Measurements from ENCODE around the gene STRN4.

Gene STRN4

DNA sequence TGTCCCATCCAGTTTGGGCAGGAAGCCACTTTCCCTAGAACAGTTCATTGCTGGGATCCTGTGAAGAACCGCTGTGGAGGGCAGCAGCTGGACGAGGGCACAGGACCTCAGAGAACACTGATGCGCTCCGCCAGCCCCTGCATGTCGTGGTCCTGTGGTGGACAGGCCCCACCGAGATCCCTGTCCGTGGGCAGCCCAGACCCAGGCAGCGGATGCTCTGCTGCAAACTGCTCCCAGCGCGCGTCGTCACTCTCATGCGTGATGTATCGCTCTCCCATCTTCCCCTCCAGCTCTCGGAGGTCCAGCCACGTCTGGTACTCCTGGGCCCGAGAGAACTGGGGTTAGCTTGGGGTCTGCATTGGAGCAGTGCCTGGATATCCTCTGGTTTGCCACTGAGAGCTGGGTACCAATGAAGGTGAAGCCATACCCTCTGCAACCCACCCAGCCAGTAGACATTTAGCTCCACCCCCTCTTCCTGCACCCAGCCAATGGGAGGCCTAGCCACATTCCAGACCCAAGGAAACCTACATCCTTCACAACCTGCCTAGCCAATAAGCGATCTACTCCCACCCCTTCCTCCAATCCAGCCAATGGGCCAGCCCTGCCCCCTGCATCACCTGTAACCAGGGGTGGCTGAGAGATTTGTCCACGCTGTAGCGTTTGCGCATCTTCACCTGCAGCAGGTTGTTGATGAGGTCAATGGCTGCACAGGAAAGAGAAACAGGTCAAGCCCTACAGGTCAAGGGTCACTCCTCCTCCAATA lies 71.7 kb downstream of the STRN4 start:
- TF ChIP-seq, protein P1, sequence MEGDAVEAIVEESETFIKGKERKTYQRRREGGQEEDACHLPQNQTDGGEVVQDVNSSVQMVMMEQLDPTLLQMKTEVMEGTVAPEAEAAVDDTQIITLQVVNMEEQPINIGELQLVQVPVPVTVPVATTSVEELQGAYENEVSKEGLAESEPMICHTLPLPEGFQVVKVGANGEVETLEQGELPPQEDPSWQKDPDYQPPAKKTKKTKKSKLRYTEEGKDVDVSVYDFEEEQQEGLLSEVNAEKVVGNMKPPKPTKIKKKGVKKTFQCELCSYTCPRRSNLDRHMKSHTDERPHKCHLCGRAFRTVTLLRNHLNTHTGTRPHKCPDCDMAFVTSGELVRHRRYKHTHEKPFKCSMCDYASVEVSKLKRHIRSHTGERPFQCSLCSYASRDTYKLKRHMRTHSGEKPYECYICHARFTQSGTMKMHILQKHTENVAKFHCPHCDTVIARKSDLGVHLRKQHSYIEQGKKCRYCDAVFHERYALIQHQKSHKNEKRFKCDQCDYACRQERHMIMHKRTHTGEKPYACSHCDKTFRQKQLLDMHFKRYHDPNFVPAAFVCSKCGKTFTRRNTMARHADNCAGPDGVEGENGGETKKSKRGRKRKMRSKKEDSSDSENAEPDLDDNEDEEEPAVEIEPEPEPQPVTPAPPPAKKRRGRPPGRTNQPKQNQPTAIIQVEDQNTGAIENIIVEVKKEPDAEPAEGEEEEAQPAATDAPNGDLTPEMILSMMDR (IDR thresholded peaks at IDR 0.05; ENCODE audit: borderline replicate concordance, insufficient read depth, low read depth, low read length): no peak

DNA sequence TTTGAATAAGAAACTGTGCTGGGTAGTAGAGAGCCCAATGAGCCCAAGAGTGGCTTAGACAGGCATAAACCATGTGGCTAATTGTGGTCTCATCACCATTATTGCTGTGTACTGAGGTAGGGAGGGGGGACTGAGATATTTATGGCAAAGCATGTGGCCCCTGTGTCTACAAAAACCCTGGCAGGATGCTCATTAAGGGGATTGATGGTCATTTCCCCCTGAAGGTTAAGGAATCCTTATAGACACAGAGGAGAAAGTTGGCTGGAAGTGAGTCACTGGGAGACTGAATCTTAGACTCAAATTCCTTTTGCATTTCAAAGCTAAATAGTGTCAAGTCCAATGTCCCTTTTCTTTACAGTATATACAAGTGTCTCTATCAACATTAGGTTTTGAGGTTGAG lies 75.4 kb downstream of the STRN4 start:
- H3K4me3 ChIP-seq (ENCODE audit: low read depth, low read length): no peak overlapping the region
- TF ChIP-seq, protein P1 (IDR thresholded peaks at IDR 0.05; ENCODE audit: borderline replicate concordance, insufficient read depth, low read depth, low read length): no peak

More for the DNA sequence above, 71.7 kb downstream of the STRN4 start:
- H3K4me3 ChIP-seq (ENCODE audit: low read depth, low read length): no peak overlapping the region
